Panc1 (cell line): ENCODE data around the gene AP3D1. TPM values are rescaled to one million over a fixed set of nuclear protein-coding genes. Genes with fewer than 3 reads are reported as not detected.

Experiments used
- ATAC-seq: fragments of 200-7000 bp; cut with Tn5 transposase; 2 replicates; pipeline ENCODE4 v1.9.1; 2020; ENCODE audit warnings: mild to moderate bottlenecking, moderate library complexity
- BruUV-seq: library from RNA; stranded (reverse); fragments of 400-500 nt; replicated peaks from 2 replicates; lab custom pipeline; 2021; lab: Mats Ljungman, UMichigan
- CTCF ChIA-PET: fragments of 300-600 bp; sonication (Branson Sonifier 250); formaldehyde crosslinking; loops from one replicate; lab custom pipeline; 2022; ENCODE audit warnings: antibody characterized with exemption; lab: Charles Lee
- POLR2A ChIA-PET: fragments of 300-600 bp; sonication (Branson Sonifier 250); formaldehyde crosslinking; loops from one replicate; lab custom pipeline; 2022; ENCODE audit warnings: antibody characterized with exemption; lab: Charles Lee
- DNase-seq: peaks from one replicate; pipeline ENCODE4 v3.0.0-alpha.2; 2010; ENCODE audit warnings: low read depth, low spot score
- H3K27ac ChIP-seq: 2 replicates; pipeline ENCODE4 v1.5.1; 2011; ENCODE audit warnings: mild to moderate bottlenecking, low read length, inconsistent platforms
- H3K27me3 ChIP-seq: fragments of 200-500 bp; sonication (Bioruptor generic); 2 replicates; pipeline ENCODE4 v1.6.0; 2014; ENCODE audit warnings: low read length, inconsistent platforms; ENCODE audit not compliant: control insufficient read depth, insufficient read depth
- H3K36me3 ChIP-seq: fragments of 200-500 bp; sonication (Bioruptor generic); 2 replicates; pipeline ENCODE4 v1.5.1; 2014; ENCODE audit warnings: inconsistent platforms, mild to moderate bottlenecking, low read length, moderate library complexity; ENCODE audit not compliant: control insufficient read depth, insufficient read depth
- H3K4me1 ChIP-seq: 2 replicates; pipeline ENCODE4 v1.5.1; 2011; ENCODE audit warnings: inconsistent platforms, mild to moderate bottlenecking, low read length, moderate library complexity; ENCODE audit not compliant: control insufficient read depth, insufficient read depth
- H3K4me3 ChIP-seq, 2 experiments: 2 replicates each; pipeline ENCODE4 v1.5.1; 2011 to 2012; ENCODE audit warnings: low read depth in 2 of 2, low read length in 2 of 2, mild to moderate bottlenecking in 2 of 2, inconsistent platforms in 1 of 2, moderate library complexity in 1 of 2
- H3K9me3 ChIP-seq: fragments of 200-500 bp; sonication (Bioruptor generic); 2 replicates; pipeline ENCODE4 v1.5.1; 2014; ENCODE audit warnings: low read depth, mild to moderate bottlenecking, inconsistent platforms, low read length, moderate library complexity; ENCODE audit not compliant: control insufficient read depth, insufficient read depth
- POLR2AphosphoS5 ChIP-seq: IDR thresholded peaks from 2 replicates; pipeline ENCODE4 v1.6.1; 2012; ENCODE audit warnings: mild to moderate bottlenecking, low read depth, low read length, moderate library complexity
- SIN3A ChIP-seq: IDR thresholded peaks from 2 replicates; pipeline ENCODE4 v1.6.1; 2012; ENCODE audit warnings: low read depth, mild to moderate bottlenecking, low read length, moderate library complexity, borderline replicate concordance; ENCODE audit not compliant: insufficient read depth
- TCF7L2 ChIP-seq: IDR thresholded peaks from 2 replicates; pipeline ENCODE4 v1.6.1; 2011; ENCODE audit warnings: mild to moderate bottlenecking, low read depth, low read length, inconsistent platforms
- in situ Hi-C: cut with HindIII; loops from 2 replicates; pipeline ENCODE4 v1.10.0; 2016; ENCODE audit warnings: low sequenced_read_pairs, low pct_unique_long_range_greater_than_20kb
- intact Hi-C: fragments of 100-400 bp; cut with micrococcal nuclease; formaldehyde crosslinking; loops from one replicate; pipeline ENCODE4 v1.10.0; 2022; ENCODE audit not compliant: unreplicated experiment
- total RNA-seq: library from RNA; stranded (reverse); gene quantifications from one replicate; pipeline ENCODE4 v1.2.1, GENCODE V29; 2021; ENCODE audit not compliant: unreplicated experiment
- TF ChIP-seq, protein P1 (sequence below): fragments of 450-650 bp; IDR thresholded peaks from 2 replicates; pipeline ENCODE4 v1.5.1; 2017; ENCODE audit warnings: mild to moderate bottlenecking
- TF ChIP-seq, protein P2 (sequence below), 2 experiments: IDR thresholded peaks; 2 replicates each; pipeline ENCODE4 v1.6.1; 2011 to 2012; ENCODE audit warnings: low read depth in 2 of 2, control low read depth in 1 of 2, low read length in 1 of 2, mild to moderate bottlenecking in 1 of 2, moderate library complexity in 1 of 2; ENCODE audit not compliant: insufficient read depth in 1 of 2

Gene AP3D1
- total RNA-seq, 1 experiment from 2014 or later = 167 TPM

DNA sequence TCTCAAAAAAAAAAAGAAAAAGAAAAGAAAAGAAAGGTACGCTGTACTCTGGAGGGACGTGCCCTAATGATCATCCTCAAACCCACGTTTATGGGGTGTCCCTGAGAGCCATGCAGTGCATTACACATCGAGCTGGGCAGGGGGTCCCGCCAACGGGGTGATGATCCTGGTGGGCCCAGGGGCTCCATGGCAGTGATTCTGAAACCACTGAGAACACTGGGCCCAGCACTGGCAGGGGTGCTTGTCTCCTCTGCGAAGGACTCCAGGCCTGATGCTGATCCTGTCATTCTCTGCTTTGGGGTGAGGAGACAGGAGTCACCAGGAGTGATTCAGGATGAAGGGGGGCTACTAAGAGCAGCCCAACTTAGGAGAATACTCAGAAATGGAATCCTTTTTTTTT is 74.0 kb downstream of the AP3D1 start:
- CTCF ChIA-PET = interaction anchor here (0.7 kb wide), 1 partner anchor 145 kb away, joined by 3 read pairs; no protein-coding TSS in a partner anchor

DNA sequence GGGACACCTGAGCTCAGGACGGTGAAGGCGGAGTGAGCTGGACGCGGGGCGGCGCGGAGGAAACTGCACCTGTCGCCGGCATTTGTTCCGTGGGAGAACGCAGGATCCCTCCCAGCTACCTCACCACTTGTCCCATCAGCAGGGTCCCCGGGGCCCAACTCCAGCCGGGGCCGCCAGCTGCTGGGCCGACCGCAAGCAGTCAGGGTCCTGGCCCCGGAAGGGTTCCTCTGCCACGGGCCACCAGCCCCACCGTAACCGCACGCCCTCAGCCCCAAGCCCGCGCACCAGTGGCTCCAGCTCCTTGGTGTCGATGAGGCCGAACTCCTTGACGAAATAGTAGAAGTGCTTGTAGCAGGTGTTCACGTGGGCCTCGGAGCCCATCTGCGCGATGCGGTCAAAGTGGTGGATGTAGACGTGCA is 74.8 kb downstream of the AP3D1 start:
- in situ Hi-C loops = no loop called here
- intact Hi-C loops = loop anchor here (2.0 kb wide), 1 partner anchor 20 kb away; the partner anchor contains the start of genes IZUMO4 and MOB3A
- TF ChIP-seq TCF7L2 = no peak
- TF ChIP-seq SIN3A = no peak
- TF ChIP-seq, protein P1, sequence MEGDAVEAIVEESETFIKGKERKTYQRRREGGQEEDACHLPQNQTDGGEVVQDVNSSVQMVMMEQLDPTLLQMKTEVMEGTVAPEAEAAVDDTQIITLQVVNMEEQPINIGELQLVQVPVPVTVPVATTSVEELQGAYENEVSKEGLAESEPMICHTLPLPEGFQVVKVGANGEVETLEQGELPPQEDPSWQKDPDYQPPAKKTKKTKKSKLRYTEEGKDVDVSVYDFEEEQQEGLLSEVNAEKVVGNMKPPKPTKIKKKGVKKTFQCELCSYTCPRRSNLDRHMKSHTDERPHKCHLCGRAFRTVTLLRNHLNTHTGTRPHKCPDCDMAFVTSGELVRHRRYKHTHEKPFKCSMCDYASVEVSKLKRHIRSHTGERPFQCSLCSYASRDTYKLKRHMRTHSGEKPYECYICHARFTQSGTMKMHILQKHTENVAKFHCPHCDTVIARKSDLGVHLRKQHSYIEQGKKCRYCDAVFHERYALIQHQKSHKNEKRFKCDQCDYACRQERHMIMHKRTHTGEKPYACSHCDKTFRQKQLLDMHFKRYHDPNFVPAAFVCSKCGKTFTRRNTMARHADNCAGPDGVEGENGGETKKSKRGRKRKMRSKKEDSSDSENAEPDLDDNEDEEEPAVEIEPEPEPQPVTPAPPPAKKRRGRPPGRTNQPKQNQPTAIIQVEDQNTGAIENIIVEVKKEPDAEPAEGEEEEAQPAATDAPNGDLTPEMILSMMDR = no peak
- TF ChIP-seq, protein P2, sequence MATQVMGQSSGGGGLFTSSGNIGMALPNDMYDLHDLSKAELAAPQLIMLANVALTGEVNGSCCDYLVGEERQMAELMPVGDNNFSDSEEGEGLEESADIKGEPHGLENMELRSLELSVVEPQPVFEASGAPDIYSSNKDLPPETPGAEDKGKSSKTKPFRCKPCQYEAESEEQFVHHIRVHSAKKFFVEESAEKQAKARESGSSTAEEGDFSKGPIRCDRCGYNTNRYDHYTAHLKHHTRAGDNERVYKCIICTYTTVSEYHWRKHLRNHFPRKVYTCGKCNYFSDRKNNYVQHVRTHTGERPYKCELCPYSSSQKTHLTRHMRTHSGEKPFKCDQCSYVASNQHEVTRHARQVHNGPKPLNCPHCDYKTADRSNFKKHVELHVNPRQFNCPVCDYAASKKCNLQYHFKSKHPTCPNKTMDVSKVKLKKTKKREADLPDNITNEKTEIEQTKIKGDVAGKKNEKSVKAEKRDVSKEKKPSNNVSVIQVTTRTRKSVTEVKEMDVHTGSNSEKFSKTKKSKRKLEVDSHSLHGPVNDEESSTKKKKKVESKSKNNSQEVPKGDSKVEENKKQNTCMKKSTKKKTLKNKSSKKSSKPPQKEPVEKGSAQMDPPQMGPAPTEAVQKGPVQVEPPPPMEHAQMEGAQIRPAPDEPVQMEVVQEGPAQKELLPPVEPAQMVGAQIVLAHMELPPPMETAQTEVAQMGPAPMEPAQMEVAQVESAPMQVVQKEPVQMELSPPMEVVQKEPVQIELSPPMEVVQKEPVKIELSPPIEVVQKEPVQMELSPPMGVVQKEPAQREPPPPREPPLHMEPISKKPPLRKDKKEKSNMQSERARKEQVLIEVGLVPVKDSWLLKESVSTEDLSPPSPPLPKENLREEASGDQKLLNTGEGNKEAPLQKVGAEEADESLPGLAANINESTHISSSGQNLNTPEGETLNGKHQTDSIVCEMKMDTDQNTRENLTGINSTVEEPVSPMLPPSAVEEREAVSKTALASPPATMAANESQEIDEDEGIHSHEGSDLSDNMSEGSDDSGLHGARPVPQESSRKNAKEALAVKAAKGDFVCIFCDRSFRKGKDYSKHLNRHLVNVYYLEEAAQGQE (IDR thresholded peaks at IDR 0.05; ENCODE audit: insufficient read depth in 1 of 2, low read depth in 2 of 2, low read length in 1 of 2) = no peak
- TF ChIP-seq POLR2AphosphoS5 = no peak
- Histone ChIP-seq H3K27ac (no peak overlapping the region), H3K4me3 (no peak overlapping the region), H3K27me3 (no peaks in the 10 kb centered on the region), H3K9me3 (no peaks in the 10 kb centered on the region), H3K4me1 (no peaks in the 10 kb centered on the region), H3K36me3 (no peaks in the 10 kb centered on the region)
- ChIA-PET CTCF (interaction anchor here (0.7 kb wide), 1 partner anchor 144 kb away, joined by 3 read pairs; no protein-coding TSS in a partner anchor), POLR2A (no interaction called here)
- DNase-seq (no peak), ATAC-seq (no peak)
- no TSS peak for BruUV-seq

More for the DNA sequence above, 74.0 kb downstream of the AP3D1 start:
- Histone ChIP-seq H3K27me3 (no peaks in the 10 kb centered on the region), H3K36me3 (no peaks in the 10 kb centered on the region), H3K4me1 (no peaks in the 10 kb centered on the region), H3K4me3 (no peak overlapping the region), H3K27ac (no peak overlapping the region), H3K9me3 (no peaks in the 10 kb centered on the region)
- TF ChIP-seq, protein P1 = no peak
- TF ChIP-seq SIN3A (no peak), POLR2AphosphoS5 (no peak)
- no TSS peak for BruUV-seq
- ATAC-seq (no peak), DNase-seq (no peak)
- POLR2A ChIA-PET = no interaction called here
- in situ Hi-C loops = no loop called here
- intact Hi-C loops = loop anchor here (2.0 kb wide), 1 partner anchor 19 kb away; the partner anchor contains the start of genes IZUMO4 and MOB3A
